K562 (cell line): ENCODE results near the gene GRIN2D. TPM values are rescaled to one million over a fixed set of nuclear protein-coding genes. Genes with fewer than 3 reads are reported as not detected.

ENCODE experiments used
- CREB3 ChIP-seq: fragments of 450-650 bp; conservative IDR thresholded peaks from 2 replicates; pipeline ENCODE4 v1.6.1; 2016; ENCODE audit warnings: missing genetic modification characterization, low read depth, mild to moderate bottlenecking, missing compliant biosample characterization, moderate library complexity
- DIDO1 ChIP-seq: fragments of 450-650 bp; IDR thresholded peaks from 2 replicates; pipeline ENCODE4 v1.6.1; 2016; ENCODE audit warnings: low read depth, missing biosample characterization, missing genetic modification characterization
- ETV5 ChIP-seq: sonication (generic); formaldehyde crosslinking; IDR thresholded peaks from 2 replicates; pipeline ENCODE4 v1.4.0; 2020; ENCODE audit warnings: low read depth, mild to moderate bottlenecking, missing genetic modification reagents
- FOXJ3 ChIP-seq: sonication (generic); formaldehyde crosslinking; IDR thresholded peaks from 2 replicates; pipeline ENCODE4 v1.4.0; 2020; ENCODE audit warnings: mild to moderate bottlenecking, missing genetic modification reagents
- MCM7 ChIP-seq, 2 experiments: fragments of 450-650 bp; IDR thresholded peaks; 2 replicates each; pipeline ENCODE4 v1.6.1; 2016 to 2018
- NCOA4 ChIP-seq: fragments of 450-650 bp; IDR thresholded peaks from 2 replicates; pipeline ENCODE4 v1.6.1; 2018; ENCODE audit warnings: mild to moderate bottlenecking; ENCODE audit not compliant: partially characterized antibody
- NFIX ChIP-seq: fragments of 250-450 bp; sonication (Bioruptor Pico); IDR thresholded peaks from 2 replicates; pipeline ENCODE4 v1.4.0; 2020; ENCODE audit warnings: low read depth, mild to moderate bottlenecking, moderate library complexity
- SAFB2 ChIP-seq: fragments of 200-400 bp; formaldehyde crosslinking; IDR thresholded peaks from 2 replicates; pipeline ENCODE4 v1.6.1; 2018; ENCODE audit warnings: borderline replicate concordance, low read length, low read depth, moderate library complexity; ENCODE audit not compliant: severe bottlenecking
- SMARCE1 ChIP-seq: fragments of 450-650 bp; IDR thresholded peaks from 2 replicates; pipeline ENCODE4 v1.7.1; 2016; ENCODE audit warnings: mild to moderate bottlenecking
- TCF3 ChIP-seq: sonication (generic); formaldehyde crosslinking; IDR thresholded peaks from 2 replicates; pipeline ENCODE4 v1.4.0; 2020; ENCODE audit warnings: mild to moderate bottlenecking, missing genetic modification reagents
- TEAD4 ChIP-seq, 2 experiments: sonication (generic) in 1 of 2; formaldehyde crosslinking in 1 of 2; IDR thresholded peaks; 2 replicates each; pipeline versions ENCODE4 v1.6.1 to v1.8.0; 2012 to 2022; ENCODE audit warnings: borderline replicate concordance in 1 of 2, inconsistent platforms in 1 of 2, low read length in 1 of 2, mild to moderate bottlenecking in 1 of 2, missing genetic modification reagents in 1 of 2
- USF1 ChIP-seq: sonication (generic); formaldehyde crosslinking; IDR thresholded peaks from 2 replicates; pipeline ENCODE4 v1.9.0; 2022; ENCODE audit warnings: mild to moderate bottlenecking, missing genetic modification reagents
- VEZF1 ChIP-seq: fragments of 200-800 bp; sonication (Bioruptor generic); IDR thresholded peaks from 2 replicates; pipeline ENCODE4 v1.6.1; 2017; ENCODE audit warnings: missing genetic modification characterization, missing compliant biosample characterization
- ZBTB11 ChIP-seq, 3 experiments: fragments of 200-800 bp in 1 of 3; fragments of 250-450 bp in 1 of 3; fragments of 450-650 bp in 1 of 3; sonication (Bioruptor Pico) in 1 of 3; sonication (Bioruptor generic) in 1 of 3; formaldehyde crosslinking in 1 of 3; IDR thresholded peaks; 2 replicates each; pipeline versions ENCODE4 v1.6.1 to v1.8.0; 2016 to 2022; ENCODE audit warnings: mild to moderate bottlenecking in 2 of 3, missing genetic modification characterization in 2 of 3, missing compliant biosample characterization in 1 of 3, moderate library complexity in 1 of 3
- ZEB2 ChIP-seq: fragments of 450-650 bp; IDR thresholded peaks from 2 replicates; pipeline ENCODE4 v1.6.1; 2016
- ZNF133 ChIP-seq: fragments of 250-450 bp; sonication (Bioruptor Pico); IDR thresholded peaks from 2 replicates; pipeline ENCODE4 v1.4.0; 2020; ENCODE audit warnings: mild to moderate bottlenecking
- ZNF24 ChIP-seq: fragments of 450-650 bp; IDR thresholded peaks from 2 replicates; pipeline ENCODE4 v1.6.1; 2016
- ZNF668 ChIP-seq: fragments of 250-450 bp; sonication (Bioruptor Pico); IDR thresholded peaks from 2 replicates; pipeline ENCODE4 v1.8.0; 2022; ENCODE audit warnings: mild to moderate bottlenecking, inconsistent platforms
- ZNF740 ChIP-seq, 3 experiments: fragments of 200-800 bp in 1 of 3; sonication (Bioruptor generic) in 1 of 3; sonication (generic) in 1 of 3; formaldehyde crosslinking in 1 of 3; IDR thresholded peaks; 2 replicates each; pipeline versions ENCODE4 v1.6.1 to v1.8.0; 2016 to 2022; ENCODE audit warnings: mild to moderate bottlenecking in 2 of 3, missing compliant biosample characterization in 2 of 3, missing genetic modification characterization in 2 of 3, missing genetic modification reagents in 1 of 3
- ZNF778 ChIP-seq: fragments of 450-650 bp; formaldehyde crosslinking; IDR thresholded peaks from 2 replicates; pipeline ENCODE4 v1.4.0; 2020; ENCODE audit warnings: mild to moderate bottlenecking, moderate library complexity
- polyA plus RNA-seq, 8 experiments: library from polyadenylated mRNA; depleted of rRNA in 4 of 8; stranded (reverse) in 5 of 8; unstranded in 3 of 8; fragments of >200 nt; fragmentation: Nextera tagmentation in 2 of 8; fragmentation: Illumina TruSeq in 1 of 8; extraction: Ambion mirVana in 2 of 8; extraction: Trizol in 1 of 8; gene quantifications; 2 replicates each; pipeline versions ENCODE4 v1.2.1 to v1.2.3, GENCODE V29; 2011 to 2014; ENCODE audit warnings: inconsistent platforms in 1 of 8, missing spikeins in 1 of 8
- total RNA-seq, 7 experiments: library from RNA; depleted of rRNA in 6 of 7; stranded (reverse); fragments of >200 nt in 6 of 7; fragmentation: Illumina TruSeq in 2 of 7; extraction: Trizol in 2 of 7; gene quantifications; 2 replicates each; pipeline versions ENCODE4 v1.2.1 to v1.2.3, GENCODE V29; 2011 to 2021; ENCODE audit warnings: low replicate concordance in 1 of 7

The GRIN2D gene
- total and polyA plus RNA-seq, 9 of the 15 experiments (the other 6 are each of a cell fraction or from before 2014, with no cell fraction given): 0.32 to 31.5 (median 1.8) TPM

GRCh38 chr19:48418317-48419064, 25.0 kb downstream of the GRIN2D start (continued):
- TF ChIP-seq USF1 (CRISPR knock-in tag): no peak
- TF ChIP-seq DIDO1 (tag): no peak
- no peak for TF ChIP-seq TEAD4 (IDR thresholded peaks at IDR 0.05; ENCODE audit: low read length)
- TF ChIP-seq TEAD4 (CRISPR knock-in tag; IDR thresholded peaks at IDR 0.05; ENCODE audit: borderline replicate concordance): no peak
- peak; percentile 49; the same call in 1 of the 2 replicates for TF ChIP-seq SMARCE1
- no peak for TF ChIP-seq ZNF24
- TF ChIP-seq TCF3 (CRISPR knock-in tag): no peak; the same call in 1 of the 2 replicates
- peak; percentile 80 for TF ChIP-seq VEZF1 (CRISPR knock-in tag)
- TF ChIP-seq ETV5 (CRISPR knock-in tag): no peak
- TF ChIP-seq NCOA4: no peak
- TF ChIP-seq ZNF778 (CRISPR knock-in tag): no peak
- TF ChIP-seq ZNF668 (CRISPR knock-in tag): no peak
- TF ChIP-seq NFIX (CRISPR knock-in tag): no peak
- TF ChIP-seq ZNF740 (CRISPR knock-in tag; IDR thresholded peaks at IDR 0.05): no peak
- no peak for TF ChIP-seq ZNF740 (tag; IDR thresholded peaks at IDR 0.05)
- no peak for TF ChIP-seq CREB3
- TF ChIP-seq FOXJ3 (CRISPR knock-in tag): no peak
- no peak for TF ChIP-seq ZEB2
- no peak for TF ChIP-seq MCM7 (IDR thresholded peaks at IDR 0.05)
- TF ChIP-seq ZNF133: no peak
- TF ChIP-seq ZBTB11 (CRISPR knock-in tag; IDR thresholded peaks at IDR 0.05): no peak
- no peak for TF ChIP-seq SAFB2
